GM12891 (cell line): Measurements from ENCODE around the gene VPS13D.

Experiments used
- POLR2A ChIP-seq: IDR thresholded peaks from 2 replicates; pipeline ENCODE4 v1.6.1; 2011; ENCODE audit warnings: low read depth, low read length, control low read depth
- POLR2AphosphoS5 ChIP-seq: IDR thresholded peaks from 2 replicates; pipeline ENCODE4 v1.6.1; 2011; ENCODE audit warnings: low read depth, low read length, control low read depth

DNA sequence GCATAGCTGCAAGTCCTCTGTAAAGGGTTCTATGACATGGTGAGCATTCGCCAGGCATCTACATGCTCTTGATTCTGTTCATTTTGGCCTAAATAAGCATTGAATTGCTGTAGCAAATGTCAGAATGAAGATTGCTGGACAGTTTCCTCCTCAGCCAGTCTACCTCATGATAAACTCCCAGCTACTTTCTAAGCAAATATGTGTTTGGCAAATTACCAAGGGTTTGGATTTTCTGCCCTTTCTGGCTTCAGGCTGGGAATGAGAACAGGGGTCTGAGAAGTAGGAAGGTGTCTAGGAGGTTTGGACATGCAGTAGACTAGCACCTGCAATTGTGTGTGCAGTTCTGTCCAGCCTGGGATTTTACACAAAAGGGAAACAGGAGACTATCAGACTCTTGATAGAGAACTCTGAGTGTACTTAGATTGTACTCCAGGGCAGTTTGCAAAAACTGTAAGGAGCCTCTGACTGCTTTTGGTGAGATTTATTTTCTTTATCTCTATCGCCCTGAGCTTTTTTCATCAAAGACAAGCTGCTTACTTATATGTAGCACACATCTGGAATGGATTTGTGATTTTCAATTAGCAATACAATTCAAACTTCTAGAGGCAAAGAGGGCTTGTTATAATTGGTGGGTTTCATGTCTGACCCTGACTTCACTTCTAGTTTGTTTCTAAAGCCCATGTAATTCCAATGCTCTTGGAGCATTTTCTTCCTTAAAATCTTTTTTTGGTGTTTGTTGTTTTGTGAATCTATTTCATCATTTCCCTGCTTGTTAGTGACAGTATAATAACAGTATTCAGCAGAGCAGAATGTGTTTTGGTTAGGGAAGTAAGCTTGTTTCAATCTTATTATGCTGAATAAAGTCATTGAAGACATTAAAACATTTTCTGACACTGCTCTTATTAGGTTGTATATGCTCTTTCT is 150.8 kb downstream of the VPS13D start:
- TF ChIP-seq POLR2A (no peak), POLR2AphosphoS5 (no peak)
